ENCODE data around the gene EAPP. TPM values are rescaled to one million over a fixed set of nuclear protein-coding genes. Genes with fewer than 3 reads are reported as not detected.
A peak's percentile ranks its signal among the peaks of the same experiment; 100 is the strongest.

The EAPP gene
- total and polyA plus RNA-seq, 2 of the 13 experiments (the other 11 are each of a cell fraction or from before 2014, with no cell fraction given), result 68.7 to 110 TPM

- no peak overlapping the region for H3K4me3 ChIP-seq (replicated peaks in 1 of 3; ENCODE audit: insufficient read depth in 1 of 3, low read depth in 2 of 3, low read length in 3 of 3)
- in situ Hi-C loops (cut with HindIII; ENCODE audit: extremely low pct_ligation_motif_present, low pct_unique_long_range_greater_than_20kb), result no loop called here
- no peak for ATAC-seq
- FAIRE-seq, result no peak
- no peaks in the 10 kb centered on the region for H4K20me1 ChIP-seq (ENCODE audit: insufficient read depth, low read length)
- 98% methylated on average over 4 of the region's 4 CpGs for WGBS (ENCODE audit: low lambda C conversion rate)
- TSS peak; percentile 44 for BruUV-seq (replicated peaks)
- no peak overlapping the region for H3K9ac ChIP-seq (ENCODE audit: insufficient read depth, low read depth, low read length)
- no peaks in the 10 kb centered on the region for H3K4me1 ChIP-seq (ENCODE audit: insufficient read depth, low read length)
- ChIA-PET POLR2A (no interaction called here), CTCF (ENCODE audit: low intra/inter-chr PET ratio, low total read pairs) (no interaction called here)
- H3K4me2 ChIP-seq (ENCODE audit: low read depth, low read length), result no peak overlapping the region
- H3K36me3 ChIP-seq (replicated peaks in 1 of 2; ENCODE audit: control insufficient read depth in 1 of 2, insufficient read depth in 2 of 2, low read length in 2 of 2), result peaks cover 52 to 83% of the 10 kb centered on the region in 2 experiments
- intact Hi-C loops (cut with micrococcal nuclease; ENCODE audit: unreplicated experiment), result loop anchor here (10.0 kb wide), 1 partner anchor 55 kb away; no protein-coding TSS in a partner anchor
- DNase-seq (ENCODE audit: low spot score), result no peak
- no peaks in the 10 kb centered on the region for H3K79me2 ChIP-seq (ENCODE audit: insufficient read depth, low read length)
- no peaks in the 10 kb centered on the region for H3K9me3 ChIP-seq (ENCODE audit: low read length)
- TF ChIP-seq PAF1 (CRISPR knock-in tag; IDR thresholded peaks at IDR 0.05) (no peak), FIP1L1 (IDR thresholded peaks at IDR 0.05; ENCODE audit: borderline replicate concordance, insufficient read depth, low read depth, low read length) (no peak), PHF8 (CRISPR knock-in tag; IDR thresholded peaks at IDR 0.05) (no peak), ZFP62 (CRISPR knock-in tag; IDR thresholded peaks at IDR 0.05) (no peak), XRCC5 (optimal IDR thresholded peaks at IDR 0.05; ENCODE audit: low read length) (no peak), CBX5 (CRISPR knock-in tag; IDR thresholded peaks at IDR 0.05; ENCODE audit: borderline replicate concordance) (no peak), SCMH1 (CRISPR knock-in tag; IDR thresholded peaks at IDR 0.05; ENCODE audit: borderline replicate concordance) (no peak), ZC3H4 (CRISPR knock-in tag; IDR thresholded peaks at IDR 0.05; ENCODE audit: borderline replicate concordance) (no peak), ZNF407 (CRISPR knock-in tag; IDR thresholded peaks at IDR 0.05; ENCODE audit: not compliant biosample characterization) (no peak)
- no peaks in the 10 kb centered on the region for H3K27me3 ChIP-seq (ENCODE audit: control insufficient read depth in 1 of 2, insufficient read depth in 2 of 2, low read length in 2 of 2)
- H2AFZ ChIP-seq (ENCODE audit: low read length), result no peak overlapping the region
- H3K27ac ChIP-seq (ENCODE audit: extremely low read length, insufficient read depth, low read length), result no peak overlapping the region
These were observed 30.2 kb upstream of the EAPP start for GRCh38 chr14:34569750-34570149.
